SJSA1 (cell line): ENCODE measurements around the gene EBF3. TPM values are rescaled to one million over a fixed set of nuclear protein-coding genes. Genes with fewer than 3 reads are reported as not detected.

Experiments
- DNase-seq, 2 experiments: peaks; one replicate each; pipeline ENCODE4 v3.0.0-alpha.2; 2015 to 2020; ENCODE audit warnings: low spot score in 2 of 2, low read depth in 1 of 2
- H3K27ac ChIP-seq: fragments of 250-450 bp; sonication (Bioruptor Pico); 2 replicates; pipeline ENCODE4 v1.5.1; 2020; ENCODE audit warnings: mild to moderate bottlenecking, moderate library complexity
- H3K27me3 ChIP-seq: fragments of 250-450 bp; sonication (Bioruptor Pico); replicated peaks from 2 replicates; pipeline ENCODE4 v1.5.1; 2020; ENCODE audit warnings: mild to moderate bottlenecking, moderate library complexity
- H3K36me3 ChIP-seq: fragments of 250-450 bp; sonication (Bioruptor Pico); 2 replicates; pipeline ENCODE4 v1.5.1; 2020; ENCODE audit warnings: mild to moderate bottlenecking
- H3K4me1 ChIP-seq: fragments of 250-450 bp; sonication (Bioruptor Pico); replicated peaks from 2 replicates; pipeline ENCODE4 v1.6.1; 2021; ENCODE audit warnings: mild to moderate bottlenecking
- H3K4me3 ChIP-seq: fragments of 250-450 bp; sonication (Bioruptor Pico); 2 replicates; pipeline ENCODE4 v1.5.1; 2020; ENCODE audit warnings: mild to moderate bottlenecking
- H3K9me3 ChIP-seq: fragments of 250-450 bp; sonication (Bioruptor Pico); replicated peaks from 2 replicates; pipeline ENCODE4 v1.5.1; 2020; ENCODE audit warnings: mild to moderate bottlenecking
- total RNA-seq: library from RNA; depleted of rRNA; stranded (reverse); fragments of >200 nt; shearing (Covaris generic); gene quantifications from 2 replicates; pipeline ENCODE4 v1.2.3, GENCODE V29; 2014

EBF3 gene
- total RNA-seq, 1 experiment from 2014 or later: not detected

GRCh38 chr10:129867631-129868179 is 96.4 kb downstream of the EBF3 start:
- H3K4me1 ChIP-seq: no peaks in the 10 kb centered on the region
- no peaks in the 10 kb centered on the region for H3K27me3 ChIP-seq
- H3K4me3 ChIP-seq: no peak overlapping the region
- H3K9me3 ChIP-seq: peaks cover 3% of the 10 kb centered on the region; the same call in 1 of the 2 replicates
- DNase-seq: no peak
- no peak overlapping the region for H3K27ac ChIP-seq
- no peaks in the 10 kb centered on the region for H3K36me3 ChIP-seq

DNA sequence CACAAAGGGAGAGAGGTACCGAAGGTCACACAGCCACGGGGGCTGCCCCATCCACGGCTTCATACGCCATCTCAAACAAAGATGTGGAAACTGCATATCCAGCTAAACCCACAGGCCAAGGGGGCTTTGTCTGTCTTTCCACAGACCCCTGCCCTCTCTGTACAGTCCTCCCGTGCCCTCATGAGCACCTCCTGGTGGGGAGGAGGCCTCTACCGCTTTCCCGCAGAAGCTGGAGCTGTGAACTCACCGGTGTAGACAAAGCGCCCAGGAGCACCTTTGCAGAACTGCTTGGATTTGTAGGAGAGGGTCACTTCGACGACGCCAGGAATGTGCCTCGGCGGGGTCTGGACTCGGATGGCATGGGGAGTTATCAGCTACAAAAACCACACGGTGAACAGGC is 97.2 kb downstream of the EBF3 start:
- H3K4me1 ChIP-seq: no peaks in the 10 kb centered on the region
- no peak overlapping the region for H3K27ac ChIP-seq
- no peaks in the 10 kb centered on the region for H3K36me3 ChIP-seq
- H3K9me3 ChIP-seq: peaks cover 3% of the 10 kb centered on the region; the same call in 1 of the 2 replicates
- H3K27me3 ChIP-seq: no peaks in the 10 kb centered on the region
- H3K4me3 ChIP-seq: no peak overlapping the region
- DNase-seq: no peak

DNA sequence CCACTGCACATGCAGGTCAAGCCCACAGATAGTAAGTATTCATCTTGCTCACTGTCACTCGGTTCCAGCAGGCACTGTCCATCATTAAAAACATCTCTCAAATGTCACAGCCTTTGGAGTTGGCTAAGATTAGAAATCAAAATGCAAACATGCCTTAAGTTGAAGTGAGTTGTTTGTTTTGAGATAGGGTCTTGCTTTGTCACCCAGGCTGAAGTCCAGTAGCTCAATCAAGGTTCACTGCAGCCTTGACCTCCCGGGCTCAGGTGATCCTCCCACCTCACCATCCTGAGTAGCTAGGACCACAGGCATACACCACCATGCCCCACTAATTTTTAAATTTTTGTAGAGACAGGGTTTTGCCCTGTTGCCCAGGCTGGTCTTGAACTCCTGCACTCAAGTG is 98.1 kb downstream of the EBF3 start:
- H3K27ac ChIP-seq: no peak overlapping the region
- no peaks in the 10 kb centered on the region for H3K4me1 ChIP-seq
- H3K36me3 ChIP-seq: no peaks in the 10 kb centered on the region
- no peak overlapping the region for H3K4me3 ChIP-seq
- no peak for DNase-seq
- H3K27me3 ChIP-seq: no peaks in the 10 kb centered on the region
- H3K9me3 ChIP-seq: peaks cover 3% of the 10 kb centered on the region; the same call in 1 of the 2 replicates

GRCh38 chr10:129865413-129865812 is 98.7 kb downstream of the EBF3 start:
- Histone ChIP-seq H3K4me3 (no peak overlapping the region), H3K4me1 (no peaks in the 10 kb centered on the region), H3K27me3 (no peaks in the 10 kb centered on the region), H3K36me3 (no peaks in the 10 kb centered on the region), H3K9me3 (peaks cover 3% of the 10 kb centered on the region; the same call in 1 of the 2 replicates), H3K27ac (no peak overlapping the region)
- no peak for DNase-seq

DNA sequence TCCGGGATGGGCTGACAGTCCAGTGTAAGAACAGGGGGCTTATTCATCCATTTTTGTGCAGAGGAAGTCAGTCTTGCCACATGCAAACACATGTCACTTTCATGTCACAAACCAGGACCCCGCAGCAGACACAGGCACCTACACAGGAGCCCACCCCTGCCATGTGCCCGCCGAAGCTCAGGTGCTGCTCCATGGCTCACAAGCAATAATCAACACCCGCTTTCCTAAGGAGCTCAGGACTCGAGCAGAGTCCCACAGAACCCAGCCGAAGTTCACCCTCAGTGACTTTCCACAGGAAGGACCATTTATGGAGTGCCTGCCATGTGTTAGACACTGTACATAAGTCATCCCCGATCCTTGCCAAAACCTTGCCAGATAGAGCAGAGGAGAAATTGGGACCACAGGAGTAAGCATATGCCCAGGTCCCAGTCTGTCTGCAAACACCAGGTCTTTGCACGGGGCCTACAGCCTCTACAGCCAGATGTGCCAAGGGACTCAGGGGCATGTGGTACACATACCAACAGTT is 99.4 kb downstream of the EBF3 start:
- Histone ChIP-seq H3K4me3 (no peak overlapping the region), H3K27ac (no peak overlapping the region), H3K9me3 (peaks cover 3% of the 10 kb centered on the region; the same call in 1 of the 2 replicates), H3K36me3 (no peaks in the 10 kb centered on the region), H3K4me1 (no peaks in the 10 kb centered on the region), H3K27me3 (no peaks in the 10 kb centered on the region)
- no peak for DNase-seq

DNA sequence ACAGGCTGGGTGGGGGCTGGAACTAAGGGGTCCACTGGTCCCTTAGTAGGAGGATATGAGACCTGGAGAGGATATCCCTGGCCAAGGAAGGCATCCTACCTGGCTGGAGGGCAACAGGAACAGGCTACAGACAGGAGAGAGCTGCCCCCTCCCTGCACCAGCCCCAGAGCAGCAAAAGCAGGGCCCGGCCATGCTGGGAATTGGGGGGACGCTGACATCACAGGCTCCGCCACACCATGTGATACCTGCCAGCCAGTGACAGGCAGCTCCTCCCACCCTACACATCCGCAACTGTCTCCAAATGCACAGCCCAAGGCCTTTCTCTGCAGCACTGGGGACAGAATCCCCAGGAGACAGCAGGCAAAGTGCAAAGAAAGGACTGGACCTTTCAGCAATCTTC is 100.0 kb downstream of the EBF3 start:
- no peak for DNase-seq
- Histone ChIP-seq H3K9me3 (peaks cover 3% of the 10 kb centered on the region; the same call in 1 of the 2 replicates), H3K27me3 (no peaks in the 10 kb centered on the region), H3K4me3 (no peak overlapping the region), H3K36me3 (no peaks in the 10 kb centered on the region), H3K4me1 (no peaks in the 10 kb centered on the region), H3K27ac (no peak overlapping the region)

DNA sequence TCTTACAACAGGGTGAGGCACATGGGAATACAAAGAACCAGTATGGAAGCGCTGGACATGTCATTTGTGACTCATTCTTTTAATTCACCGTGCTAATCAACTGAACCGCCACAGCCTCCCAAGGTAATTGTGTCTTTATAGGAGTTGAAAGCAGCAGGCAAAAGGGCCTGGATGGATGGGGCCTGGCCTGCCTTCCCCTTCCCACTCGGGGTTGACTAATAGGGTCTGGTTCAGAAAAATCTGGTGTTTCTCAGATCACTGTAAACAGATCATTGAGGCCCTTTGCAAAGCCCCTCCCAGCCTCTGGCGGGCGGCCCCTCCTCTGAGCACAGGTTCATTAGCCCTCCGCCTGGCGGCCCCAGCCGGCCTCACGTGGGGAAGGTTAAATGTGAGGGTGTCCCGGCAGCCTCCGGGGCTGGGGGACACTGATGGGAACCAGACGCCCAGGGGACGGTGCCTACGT is 100.8 kb downstream of the EBF3 start:
- Histone ChIP-seq H3K4me1 (no peaks in the 10 kb centered on the region), H3K27ac (no peak overlapping the region), H3K4me3 (no peak overlapping the region), H3K27me3 (no peaks in the 10 kb centered on the region), H3K9me3 (peaks cover under 1% of the 10 kb centered on the region; the same call in 1 of the 2 replicates), H3K36me3 (no peaks in the 10 kb centered on the region)
- DNase-seq: no peak

- H3K9me3 ChIP-seq: peaks cover 6% of the 10 kb centered on the region
- H3K27ac ChIP-seq: no peak overlapping the region
- H3K27me3 ChIP-seq: no peaks in the 10 kb centered on the region
- H3K4me1 ChIP-seq: no peaks in the 10 kb centered on the region
- DNase-seq: no peak
- no peaks in the 10 kb centered on the region for H3K36me3 ChIP-seq
- H3K4me3 ChIP-seq: no peak overlapping the region
Observed at GRCh38 chr10:129861776-129862531, 102.1 kb downstream of the EBF3 start.

GRCh38 chr10:129860396-129860795 is 103.7 kb downstream of the EBF3 start:
- Histone ChIP-seq H3K36me3 (no peaks in the 10 kb centered on the region), H3K9me3 (peaks cover 7% of the 10 kb centered on the region), H3K4me3 (no peak overlapping the region), H3K4me1 (no peaks in the 10 kb centered on the region), H3K27ac (no peak overlapping the region), H3K27me3 (no peaks in the 10 kb centered on the region)
- DNase-seq: no peak

DNA sequence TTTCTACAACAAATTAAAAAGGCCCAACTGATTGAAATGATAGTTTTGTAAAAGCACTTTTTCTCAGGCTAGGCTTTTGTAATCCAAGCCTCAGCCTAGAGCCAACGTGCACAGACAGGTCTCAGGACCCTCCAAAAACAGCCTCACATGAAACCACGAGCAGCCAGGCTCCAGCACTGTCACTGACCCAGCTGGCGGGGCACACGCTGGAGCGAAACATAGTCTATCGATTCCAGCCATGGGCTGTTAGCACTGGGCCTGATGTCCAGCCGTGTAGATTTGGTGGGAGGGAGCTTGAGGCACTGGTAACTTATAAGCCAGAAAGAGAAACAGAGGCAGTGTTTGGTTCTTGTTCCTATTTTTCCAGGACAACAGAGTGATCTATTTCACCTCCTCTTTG is 104.5 kb downstream of the EBF3 start:
- no peaks in the 10 kb centered on the region for H3K36me3 ChIP-seq
- H3K27me3 ChIP-seq: no peaks in the 10 kb centered on the region
- no peak overlapping the region for H3K27ac ChIP-seq
- H3K9me3 ChIP-seq: peaks cover 7% of the 10 kb centered on the region
- no peak overlapping the region for H3K4me3 ChIP-seq
- H3K4me1 ChIP-seq: no peaks in the 10 kb centered on the region
- DNase-seq: no peak

DNA sequence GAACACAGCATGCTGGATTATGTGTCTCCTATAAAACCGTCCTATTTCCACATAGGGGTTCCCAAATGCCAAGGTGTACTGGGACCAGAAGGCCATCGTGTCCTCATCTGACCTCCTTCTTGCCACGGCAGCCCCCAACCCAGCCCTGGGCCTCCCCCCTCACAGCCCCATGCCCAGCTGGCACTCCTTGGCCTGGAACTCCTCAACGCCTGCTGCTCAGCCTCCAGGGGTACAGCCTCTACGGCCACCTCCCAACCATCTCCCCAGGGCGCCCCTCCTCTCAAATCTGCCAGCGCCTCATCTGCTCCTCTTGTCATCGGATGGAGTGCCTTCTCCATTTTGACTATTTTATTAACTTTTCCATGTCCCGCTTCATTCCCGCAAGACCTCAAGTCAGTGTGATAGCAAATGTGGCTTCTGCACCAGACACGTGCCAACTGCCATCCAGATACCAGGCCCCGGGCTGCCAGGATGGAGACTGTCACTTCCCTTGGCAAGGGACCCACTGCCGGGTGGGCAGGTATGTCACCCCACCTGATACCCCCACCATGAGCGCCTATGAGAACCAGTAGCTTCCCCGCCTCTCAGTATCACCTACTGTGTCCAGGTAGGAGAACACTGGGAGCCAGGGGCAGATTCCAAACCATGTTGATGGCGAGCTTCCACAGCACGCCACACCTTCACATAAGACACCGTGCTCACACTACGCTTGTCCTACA is 106.7 kb downstream of the EBF3 start:
- Histone ChIP-seq H3K36me3 (no peaks in the 10 kb centered on the region), H3K27ac (no peak overlapping the region), H3K27me3 (no peaks in the 10 kb centered on the region), H3K4me1 (no peaks in the 10 kb centered on the region), H3K4me3 (no peak overlapping the region), H3K9me3 (peaks cover 7% of the 10 kb centered on the region)
- no peak for DNase-seq

GRCh38 chr10:129855836-129856563 is 108.1 kb downstream of the EBF3 start:
- H3K27ac ChIP-seq: no peak overlapping the region
- peaks cover 7% of the 10 kb centered on the region for H3K9me3 ChIP-seq
- H3K27me3 ChIP-seq: no peaks in the 10 kb centered on the region
- H3K4me3 ChIP-seq: no peak overlapping the region
- no peak for DNase-seq
- no peaks in the 10 kb centered on the region for H3K36me3 ChIP-seq
- no peaks in the 10 kb centered on the region for H3K4me1 ChIP-seq
